ENCODE results near the gene HDAC4. TPM values are rescaled to one million over a fixed set of nuclear protein-coding genes. Genes with fewer than 3 reads are reported as not detected.

HDAC4 gene
- total RNA-seq, 6 experiments from 2014 or later, result 7.4 to 13.0 (median 9.5) TPM

- TF ChIP-seq CTCF (IDR thresholded peaks at IDR 0.05), result no peak
- Mint-ChIP-seq H3K27ac (no peak overlapping the region), H3K4me3 (no peak overlapping the region), H3K27me3 (ENCODE audit: insufficient read depth) (no peaks in the 10 kb centered on the region), H3K9me3 (no peaks in the 10 kb centered on the region), H3K4me1 (ENCODE audit: low read depth) (peaks cover 17% of the 10 kb centered on the region), H3K36me3 (ENCODE audit: low read depth) (no peaks in the 10 kb centered on the region)
- no peak for DNase-seq
Measured at GRCh38 chr2:239306274-239307220, 94.3 kb downstream of the HDAC4 start.

- DNase-seq, result no peak
- TF ChIP-seq CTCF (IDR thresholded peaks at IDR 0.05), result no peak
- H3K4me3 Mint-ChIP-seq, result no peak overlapping the region
- no peaks in the 10 kb centered on the region for H3K27me3 Mint-ChIP-seq (ENCODE audit: insufficient read depth)
- H3K4me1 Mint-ChIP-seq (ENCODE audit: low read depth), result peaks cover 17% of the 10 kb centered on the region
- H3K36me3 Mint-ChIP-seq (ENCODE audit: low read depth), result no peaks in the 10 kb centered on the region
- H3K27ac Mint-ChIP-seq, result no peak overlapping the region
- no peaks in the 10 kb centered on the region for H3K9me3 Mint-ChIP-seq
Measured at GRCh38 chr2:239305771-239306170, 95.0 kb downstream of the HDAC4 start.

GRCh38 chr2:239305222-239305575 lies 95.6 kb downstream of the HDAC4 start:
- Mint-ChIP-seq H3K36me3 (ENCODE audit: low read depth) (no peaks in the 10 kb centered on the region), H3K27ac (no peak overlapping the region)
- no peak for TF ChIP-seq CTCF (IDR thresholded peaks at IDR 0.05)

GRCh38 chr2:239304533-239305221 lies 96.1 kb downstream of the HDAC4 start:
- Mint-ChIP-seq H3K4me1 (ENCODE audit: low read depth) (peaks cover 17% of the 10 kb centered on the region), H3K27me3 (ENCODE audit: insufficient read depth) (no peaks in the 10 kb centered on the region), H3K9me3 (no peaks in the 10 kb centered on the region), H3K4me3 (no peak overlapping the region), H3K27ac (no peak overlapping the region), H3K36me3 (ENCODE audit: low read depth) (no peaks in the 10 kb centered on the region)
- no peak for DNase-seq
- no peak for TF ChIP-seq CTCF (IDR thresholded peaks at IDR 0.05)

More at GRCh38 chr2:239305222-239305575, 95.6 kb downstream of the HDAC4 start:
- Mint-ChIP-seq H3K4me3 (no peak overlapping the region), H3K4me1 (ENCODE audit: low read depth) (peaks cover 17% of the 10 kb centered on the region), H3K27me3 (ENCODE audit: insufficient read depth) (no peaks in the 10 kb centered on the region), H3K9me3 (no peaks in the 10 kb centered on the region)
- DNase-seq, result no peak

- no peak for TF ChIP-seq CTCF (IDR thresholded peaks at IDR 0.05)
- H3K9me3 Mint-ChIP-seq, result no peaks in the 10 kb centered on the region
- H3K27ac Mint-ChIP-seq, result no peak overlapping the region
- DNase-seq, result no peak
- no peak overlapping the region for H3K4me3 Mint-ChIP-seq
- peaks cover 10% of the 10 kb centered on the region for H3K4me1 Mint-ChIP-seq (ENCODE audit: low read depth)
- H3K27me3 Mint-ChIP-seq (ENCODE audit: insufficient read depth), result no peaks in the 10 kb centered on the region
- no peaks in the 10 kb centered on the region for H3K36me3 Mint-ChIP-seq (ENCODE audit: low read depth)
Measured at GRCh38 chr2:239303711-239304532, 96.9 kb downstream of the HDAC4 start.
